22Rv1 (cell line): ENCODE data around the gene KIAA1958.

Experiments used
- CTCF ChIP-seq: fragments of 450-650 bp; IDR thresholded peaks from 2 replicates; pipeline ENCODE4 v1.5.1; 2017; ENCODE audit warnings: mild to moderate bottlenecking
- ZFX ChIP-seq: fragments of 450-650 bp; IDR thresholded peaks from 2 replicates; pipeline ENCODE4 v1.6.1; 2017; ENCODE audit warnings: antibody characterized with exemption, borderline replicate concordance

- no peak for TF ChIP-seq CTCF
- no peak for TF ChIP-seq ZFX
Measured at GRCh38 chr9:112670991-112671625, 184.5 kb downstream of the KIAA1958 start.
